ENCODE results near the gene TGIF1.

Gene TGIF1

GRCh38 chr18:3472681-3473544, 22.9 kb downstream of the TGIF1 start:
- Histone ChIP-seq H3K36me3 (ENCODE audit: control insufficient read depth, low read depth, low read length) (no peaks in the 10 kb centered on the region), H3K27ac (ENCODE audit: low read length) (no peak overlapping the region), H3K4me3 (ENCODE audit: low read length) (no peak overlapping the region), H3K27me3 (ENCODE audit: control insufficient read depth, insufficient read depth, low read length) (no peaks in the 10 kb centered on the region), H3K9me3 (ENCODE audit: control insufficient read depth, low read depth, low read length) (no peaks in the 10 kb centered on the region), H3K4me1 (ENCODE audit: control insufficient read depth, low read depth, low read length) (peaks cover 8% of the 10 kb centered on the region), H3K9ac (ENCODE audit: low read length) (no peak overlapping the region)

DNA sequence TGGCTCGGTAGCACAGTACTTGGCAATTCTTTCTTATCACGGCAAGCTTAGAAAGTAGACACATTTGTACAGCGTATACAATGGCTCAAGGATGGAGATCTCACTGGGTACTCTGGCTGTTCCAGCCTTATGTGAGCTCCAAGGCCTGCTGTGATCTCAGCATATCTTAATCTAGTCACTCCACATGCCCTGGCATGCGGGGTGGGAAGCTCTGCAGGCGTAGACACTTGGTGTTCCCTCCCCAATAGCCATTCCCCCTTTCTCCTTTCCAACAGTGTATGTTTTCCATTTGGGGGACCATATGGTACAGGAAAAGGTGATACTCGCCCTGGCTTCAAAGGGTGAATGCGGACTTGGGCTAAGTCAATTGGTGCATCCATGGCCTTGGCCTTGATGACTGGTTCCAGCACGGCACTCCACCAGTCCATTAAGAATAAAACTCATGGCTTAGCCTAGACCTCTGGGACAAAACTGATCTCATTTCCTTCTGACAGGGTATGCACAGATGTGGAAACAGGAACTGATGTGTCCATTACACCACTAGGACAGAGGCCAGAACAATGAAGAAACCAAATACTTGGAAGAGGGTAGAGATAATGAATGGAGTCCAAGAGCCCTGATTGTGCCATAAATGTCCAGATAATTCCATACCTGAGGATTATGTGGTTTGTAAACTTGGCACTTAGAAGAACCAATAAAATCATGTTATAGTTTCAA, 28.4 kb downstream of the TGIF1 start:
- no peaks in the 10 kb centered on the region for H3K4me1 ChIP-seq (ENCODE audit: control insufficient read depth, low read depth, low read length)
- H3K27me3 ChIP-seq (ENCODE audit: control insufficient read depth, insufficient read depth, low read length), result no peaks in the 10 kb centered on the region
- H3K27ac ChIP-seq (ENCODE audit: low read length), result no peak overlapping the region
- no peak overlapping the region for H3K9ac ChIP-seq (ENCODE audit: low read length)
- no peaks in the 10 kb centered on the region for H3K9me3 ChIP-seq (ENCODE audit: control insufficient read depth, low read depth, low read length)
- no peaks in the 10 kb centered on the region for H3K36me3 ChIP-seq (ENCODE audit: control insufficient read depth, low read depth, low read length)
- no peak overlapping the region for H3K4me3 ChIP-seq (ENCODE audit: low read length)

DNA sequence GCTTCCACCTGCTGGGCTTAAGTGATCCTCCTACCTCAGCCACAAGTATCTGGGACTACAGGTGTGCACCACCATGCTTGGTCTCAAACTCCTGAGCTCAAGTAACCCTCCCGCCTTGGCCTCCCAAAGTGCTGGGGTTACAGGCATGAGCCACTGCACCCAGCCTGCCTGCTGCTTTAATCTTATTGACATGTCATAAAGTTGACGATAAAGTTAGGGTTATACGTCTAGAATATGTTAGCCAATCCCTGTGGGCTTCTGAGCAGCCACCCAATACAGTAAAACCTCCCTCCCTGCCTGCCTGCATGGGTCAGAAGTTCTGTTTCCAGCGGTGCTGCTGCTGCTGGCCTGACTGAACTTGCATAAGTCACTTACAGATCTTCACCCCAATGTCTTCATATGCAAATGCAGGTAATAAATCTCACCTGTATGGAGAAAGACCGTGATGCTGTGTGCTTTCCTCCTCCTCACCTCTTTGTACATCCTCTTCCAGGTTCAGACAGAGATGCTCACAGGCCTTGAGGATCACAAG, 30.1 kb downstream of the TGIF1 start:
- no peaks in the 10 kb centered on the region for H3K36me3 ChIP-seq (ENCODE audit: control insufficient read depth, low read depth, low read length)
- H3K27ac ChIP-seq (ENCODE audit: low read length), result no peak overlapping the region
- H3K27me3 ChIP-seq (ENCODE audit: control insufficient read depth, insufficient read depth, low read length), result no peaks in the 10 kb centered on the region
- no peak overlapping the region for H3K4me3 ChIP-seq (ENCODE audit: low read length)
- no peaks in the 10 kb centered on the region for H3K9me3 ChIP-seq (ENCODE audit: control insufficient read depth, low read depth, low read length)
- H3K9ac ChIP-seq (ENCODE audit: low read length), result no peak overlapping the region
- no peaks in the 10 kb centered on the region for H3K4me1 ChIP-seq (ENCODE audit: control insufficient read depth, low read depth, low read length)

DNA sequence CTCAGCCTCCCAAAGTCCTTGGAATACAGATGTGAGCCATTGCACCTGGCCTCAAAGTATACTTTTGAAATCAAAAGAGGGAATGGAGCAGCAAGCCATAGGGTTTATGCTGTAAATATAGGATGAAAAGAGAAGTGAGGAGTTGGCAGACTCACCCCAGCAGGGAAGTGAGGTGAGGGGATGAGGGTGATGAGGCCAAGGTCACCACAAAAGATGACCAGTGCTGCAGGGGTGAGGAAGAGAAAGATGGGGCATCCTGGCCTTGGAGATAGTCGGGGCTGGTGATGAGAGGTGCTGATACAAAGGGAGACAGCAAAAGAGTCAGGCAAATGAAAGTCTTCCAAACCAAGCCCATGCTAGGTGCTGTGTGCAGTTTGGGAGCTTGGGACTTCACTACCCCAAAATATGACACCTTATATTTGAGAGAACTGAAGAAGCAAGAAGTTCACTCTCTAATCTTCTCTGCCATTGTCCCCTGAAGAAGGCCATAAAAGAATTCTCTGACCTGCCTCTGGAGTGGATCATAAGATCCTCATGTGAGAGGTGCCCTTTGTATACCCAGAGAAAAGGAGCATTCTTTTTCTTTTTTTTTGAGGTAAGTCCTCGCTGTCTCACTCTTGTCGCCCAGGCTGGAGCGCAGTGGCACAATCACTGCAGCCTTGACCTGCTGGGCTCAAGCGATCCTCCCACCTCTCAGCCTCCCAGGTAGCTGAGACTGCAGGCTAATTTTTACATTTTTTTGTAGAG, 31.0 kb downstream of the TGIF1 start:
- H3K27ac ChIP-seq (ENCODE audit: low read length), result no peak overlapping the region
- no peaks in the 10 kb centered on the region for H3K4me1 ChIP-seq (ENCODE audit: control insufficient read depth, low read depth, low read length)
- H3K4me3 ChIP-seq (ENCODE audit: low read length), result no peak overlapping the region
- no peaks in the 10 kb centered on the region for H3K36me3 ChIP-seq (ENCODE audit: control insufficient read depth, low read depth, low read length)
- no peaks in the 10 kb centered on the region for H3K27me3 ChIP-seq (ENCODE audit: control insufficient read depth, insufficient read depth, low read length)
- no peak overlapping the region for H3K9ac ChIP-seq (ENCODE audit: low read length)
- no peaks in the 10 kb centered on the region for H3K9me3 ChIP-seq (ENCODE audit: control insufficient read depth, low read depth, low read length)

GRCh38 chr18:3481696-3482210, 31.8 kb downstream of the TGIF1 start:
- H3K36me3 ChIP-seq (ENCODE audit: control insufficient read depth, low read depth, low read length), result no peaks in the 10 kb centered on the region
- H3K9me3 ChIP-seq (ENCODE audit: control insufficient read depth, low read depth, low read length), result no peaks in the 10 kb centered on the region
- H3K27me3 ChIP-seq (ENCODE audit: control insufficient read depth, insufficient read depth, low read length), result no peaks in the 10 kb centered on the region
- H3K9ac ChIP-seq (ENCODE audit: low read length), result no peak overlapping the region
- no peaks in the 10 kb centered on the region for H3K4me1 ChIP-seq (ENCODE audit: control insufficient read depth, low read depth, low read length)
- H3K27ac ChIP-seq (ENCODE audit: low read length), result no peak overlapping the region
- H3K4me3 ChIP-seq (ENCODE audit: low read length), result no peak overlapping the region

DNA sequence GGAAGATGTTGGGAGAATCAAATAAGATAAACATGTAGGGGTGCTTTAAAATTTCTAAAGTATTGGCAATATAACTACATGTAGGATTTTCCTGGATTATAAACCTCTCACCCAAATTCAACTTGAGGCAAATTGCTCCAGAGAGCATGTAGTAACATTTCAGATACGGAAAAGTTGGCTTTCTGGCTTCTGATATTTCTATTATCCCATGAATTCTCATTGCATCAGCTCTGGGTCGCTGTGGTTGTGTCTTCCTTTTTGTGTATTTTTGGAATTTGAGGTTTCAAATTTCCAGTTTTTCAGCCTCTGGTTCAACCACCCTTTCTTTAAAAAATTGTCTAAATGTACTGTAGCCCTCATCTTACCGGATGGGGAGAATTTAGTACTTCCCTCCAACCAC, 32.3 kb downstream of the TGIF1 start:
- no peaks in the 10 kb centered on the region for H3K4me1 ChIP-seq (ENCODE audit: control insufficient read depth, low read depth, low read length)
- H3K4me3 ChIP-seq (ENCODE audit: low read length), result no peak overlapping the region
- H3K36me3 ChIP-seq (ENCODE audit: control insufficient read depth, low read depth, low read length), result no peaks in the 10 kb centered on the region
- H3K9ac ChIP-seq (ENCODE audit: low read length), result no peak overlapping the region
- H3K9me3 ChIP-seq (ENCODE audit: control insufficient read depth, low read depth, low read length), result no peaks in the 10 kb centered on the region
- H3K27ac ChIP-seq (ENCODE audit: low read length), result no peak overlapping the region
- no peaks in the 10 kb centered on the region for H3K27me3 ChIP-seq (ENCODE audit: control insufficient read depth, insufficient read depth, low read length)

- Histone ChIP-seq H3K9ac (ENCODE audit: low read length) (no peak overlapping the region), H3K27ac (ENCODE audit: low read length) (no peak overlapping the region), H3K9me3 (ENCODE audit: control insufficient read depth, low read depth, low read length) (no peaks in the 10 kb centered on the region), H3K36me3 (ENCODE audit: control insufficient read depth, low read depth, low read length) (no peaks in the 10 kb centered on the region), H3K27me3 (ENCODE audit: control insufficient read depth, insufficient read depth, low read length) (no peaks in the 10 kb centered on the region), H3K4me3 (ENCODE audit: low read length) (no peak overlapping the region), H3K4me1 (ENCODE audit: control insufficient read depth, low read depth, low read length) (no peaks in the 10 kb centered on the region)
These were observed 35.5 kb downstream of the TGIF1 start for GRCh38 chr18:3485153-3486149.

DNA sequence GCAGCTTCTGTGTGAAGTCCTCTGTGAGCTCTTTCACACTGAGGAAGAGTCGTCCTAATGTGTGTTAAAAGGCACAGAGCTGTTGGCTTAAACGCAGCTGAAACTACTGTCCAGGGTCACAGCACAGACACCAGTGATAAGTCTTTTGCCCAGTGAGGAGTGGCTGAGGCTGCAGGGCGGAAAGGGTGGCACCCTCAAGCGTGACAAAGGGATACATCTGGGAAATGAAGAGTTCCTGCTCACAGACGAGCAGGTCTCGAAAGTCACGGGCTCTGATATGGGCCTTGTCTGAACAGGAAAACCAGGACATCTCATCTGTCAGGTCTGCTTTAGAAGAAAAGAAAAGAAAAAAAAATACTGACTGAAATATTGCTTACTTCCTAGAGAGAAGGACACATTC, 36.5 kb downstream of the TGIF1 start:
- Histone ChIP-seq H3K4me1 (ENCODE audit: control insufficient read depth, low read depth, low read length) (no peaks in the 10 kb centered on the region), H3K27me3 (ENCODE audit: control insufficient read depth, insufficient read depth, low read length) (no peaks in the 10 kb centered on the region), H3K9me3 (ENCODE audit: control insufficient read depth, low read depth, low read length) (no peaks in the 10 kb centered on the region), H3K4me3 (ENCODE audit: low read length) (no peak overlapping the region), H3K36me3 (ENCODE audit: control insufficient read depth, low read depth, low read length) (no peaks in the 10 kb centered on the region), H3K27ac (ENCODE audit: low read length) (no peak overlapping the region), H3K9ac (ENCODE audit: low read length) (no peak overlapping the region)

DNA sequence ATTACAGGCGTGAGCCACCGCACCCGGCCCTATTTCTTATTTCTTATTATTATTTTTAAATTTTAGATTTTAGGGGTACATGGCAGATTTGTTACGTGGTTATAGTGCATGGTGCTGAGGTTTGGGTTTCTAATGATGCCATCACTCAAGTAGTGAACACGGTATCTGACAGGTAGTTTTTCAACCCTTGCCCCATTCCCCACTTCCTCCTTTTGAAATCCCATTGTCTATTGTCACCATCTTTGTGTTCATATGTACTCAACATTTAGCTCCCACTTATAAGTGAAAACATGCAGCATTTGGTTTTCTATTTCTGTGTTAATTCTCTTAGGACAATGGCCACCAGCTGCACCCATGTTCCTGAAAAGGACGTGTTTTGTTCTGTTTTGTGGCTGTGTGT, 39.5 kb downstream of the TGIF1 start:
- no peaks in the 10 kb centered on the region for H3K4me1 ChIP-seq (ENCODE audit: control insufficient read depth, low read depth, low read length)
- no peak overlapping the region for H3K9ac ChIP-seq (ENCODE audit: low read length)
- no peaks in the 10 kb centered on the region for H3K27me3 ChIP-seq (ENCODE audit: control insufficient read depth, insufficient read depth, low read length)

GRCh38 chr18:3491981-3492555, 42.1 kb downstream of the TGIF1 start:
- Histone ChIP-seq H3K4me1 (ENCODE audit: control insufficient read depth, low read depth, low read length) (no peaks in the 10 kb centered on the region), H3K9ac (ENCODE audit: low read length) (no peak overlapping the region), H3K36me3 (ENCODE audit: control insufficient read depth, low read depth, low read length) (no peaks in the 10 kb centered on the region), H3K4me3 (ENCODE audit: low read length) (no peak overlapping the region), H3K9me3 (ENCODE audit: control insufficient read depth, low read depth, low read length) (no peaks in the 10 kb centered on the region), H3K27ac (ENCODE audit: low read length) (no peak overlapping the region), H3K27me3 (ENCODE audit: control insufficient read depth, insufficient read depth, low read length) (no peaks in the 10 kb centered on the region)

More for the DNA sequence above, 39.5 kb downstream of the TGIF1 start:
- no peaks in the 10 kb centered on the region for H3K36me3 ChIP-seq (ENCODE audit: control insufficient read depth, low read depth, low read length)
- H3K4me3 ChIP-seq (ENCODE audit: low read length), result no peak overlapping the region
- H3K9me3 ChIP-seq (ENCODE audit: control insufficient read depth, low read depth, low read length), result no peaks in the 10 kb centered on the region
- H3K27ac ChIP-seq (ENCODE audit: low read length), result no peak overlapping the region

All from iPS-18a (cell line).